HepG2 (cell line): ENCODE results near the gene ASF1B. TPM values are rescaled to one million over a fixed set of nuclear protein-coding genes. Genes with fewer than 3 reads are reported as not detected.

Experiments
- ATM ChIP-seq: fragments of 450-650 bp; IDR thresholded peaks from 2 replicates; pipeline ENCODE4 v1.7.1; 2017; ENCODE audit warnings: mild to moderate bottlenecking, borderline replicate concordance
- CREB1 ChIP-seq, 2 experiments: fragments of 450-650 bp in 1 of 2; IDR thresholded peaks; 2 replicates each; pipeline ENCODE4 v1.6.1; 2016 to 2017; ENCODE audit warnings: control low read depth in 1 of 2, mild to moderate bottlenecking in 1 of 2, missing compliant biosample characterization in 1 of 2, missing genetic modification characterization in 1 of 2
- HDAC1 ChIP-seq: sonication (generic); formaldehyde crosslinking; IDR thresholded peaks from 2 replicates; pipeline ENCODE4 v1.5.1; 2020; ENCODE audit warnings: mild to moderate bottlenecking, missing genetic modification reagents
- HOXA9 ChIP-seq: sonication (generic); formaldehyde crosslinking; IDR thresholded peaks from 2 replicates; pipeline ENCODE4 v1.8.1; 2022; ENCODE audit warnings: missing genetic modification reagents, mild to moderate bottlenecking, moderate library complexity, borderline replicate concordance
- MAFG ChIP-seq: sonication (generic); formaldehyde crosslinking; IDR thresholded peaks from 2 replicates; pipeline ENCODE4 v1.5.1; 2020; ENCODE audit warnings: mild to moderate bottlenecking, missing genetic modification reagents
- MAX ChIP-seq: IDR thresholded peaks from 2 replicates; pipeline ENCODE4 v1.6.1; 2012; ENCODE audit warnings: inconsistent platforms
- MTERF4 ChIP-seq: sonication (generic); formaldehyde crosslinking; IDR thresholded peaks from 2 replicates; pipeline ENCODE4 v1.8.0; 2023; ENCODE audit warnings: mild to moderate bottlenecking, missing genetic modification reagents
- PATZ1 ChIP-seq: sonication (generic); formaldehyde crosslinking; IDR thresholded peaks from 2 replicates; pipeline ENCODE4 v1.4.0; 2020; ENCODE audit warnings: missing genetic modification reagents
- RARA ChIP-seq: IDR thresholded peaks from 2 replicates; pipeline ENCODE4 v1.6.1; 2016; ENCODE audit warnings: missing genetic modification reagents, missing compliant biosample characterization
- THAP11 ChIP-seq: IDR thresholded peaks from 2 replicates; pipeline ENCODE4 v1.6.1; 2016; ENCODE audit warnings: missing biosample characterization, missing genetic modification reagents
- ZFAT ChIP-seq: sonication (generic); formaldehyde crosslinking; conservative IDR thresholded peaks from 2 replicates; pipeline ENCODE4 v1.8.1; 2023; ENCODE audit warnings: missing genetic modification reagents, inconsistent platforms
- ZFP91 ChIP-seq: sonication (generic); formaldehyde crosslinking; IDR thresholded peaks from 2 replicates; pipeline ENCODE4 v1.9.0; 2022; ENCODE audit warnings: missing genetic modification reagents, mild to moderate bottlenecking, borderline replicate concordance
- ZFX ChIP-seq: sonication (generic); formaldehyde crosslinking; IDR thresholded peaks from 2 replicates; pipeline ENCODE4 v1.4.0; 2020; ENCODE audit warnings: mild to moderate bottlenecking, low read depth, missing genetic modification reagents, moderate library complexity
- ZNF17 ChIP-seq: sonication (generic); formaldehyde crosslinking; IDR thresholded peaks from 2 replicates; pipeline ENCODE4 v1.5.0; 2020; ENCODE audit warnings: mild to moderate bottlenecking, missing genetic modification reagents
- ZNF224 ChIP-seq: sonication (generic); formaldehyde crosslinking; IDR thresholded peaks from 2 replicates; pipeline ENCODE4 v1.5.0; 2020; ENCODE audit warnings: mild to moderate bottlenecking, missing genetic modification reagents
- ZNF407 ChIP-seq: sonication (generic); formaldehyde crosslinking; IDR thresholded peaks from one replicate; pipeline ENCODE4 v1.5.1; 2020; ENCODE audit warnings: mild to moderate bottlenecking, missing genetic modification reagents; ENCODE audit errors: not compliant biosample characterization
- polyA plus RNA-seq, 8 experiments: library from polyadenylated mRNA; depleted of rRNA in 3 of 8; stranded (reverse) in 7 of 8; unstranded in 1 of 8; fragments of >200 nt; fragmentation: Illumina TruSeq in 4 of 8; extraction: Trizol in 4 of 8; gene quantifications; 2 replicates each; pipeline versions ENCODE4 v1.2.1 to v1.2.3, GENCODE V29; 2011 to 2016; ENCODE audit warnings: low read depth in 4 of 8, missing spikeins in 1 of 8, mixed read lengths in 1 of 8; ENCODE audit not compliant: insufficient read depth in 1 of 8
- total RNA-seq, 5 experiments: library from RNA; depleted of rRNA; stranded (reverse); fragments of >200 nt; fragmentation: Illumina TruSeq; extraction: Trizol; gene quantifications; 2 replicates each; pipeline ENCODE4 v1.2.3, GENCODE V29; 2016; ENCODE audit warnings: low read depth in 1 of 5

Gene ASF1B
- total and polyA plus RNA-seq, 2 of the 13 experiments (the other 11 are each of a cell fraction or from before 2014, with no cell fraction given) = 18.2 to 24.8 TPM

- TF ChIP-seq MTERF4 (CRISPR knock-in tag) (no peak), ZNF224 (CRISPR knock-in tag) (no peak), ZFAT (CRISPR knock-in tag) (no peak), HOXA9 (no peak), MAFG (CRISPR knock-in tag) (no peak), PATZ1 (CRISPR knock-in tag) (peak; percentile 79), MAX (0 out of 2 replicates have a peak, but pooled peaks have one; percentile 28), HDAC1 (CRISPR knock-in tag) (peak; percentile 27; the same call in 1 of the 2 replicates), ZNF407 (CRISPR knock-in tag) (no peak), RARA (peak; percentile 37; the same call in 1 of the 2 replicates), ATM (no peak), CREB1 (IDR thresholded peaks at IDR 0.05) (no peak), CREB1 (CRISPR knock-in tag; IDR thresholded peaks at IDR 0.05) (no peak), THAP11 (CRISPR knock-in tag) (no peak), ZFP91 (peak; percentile 21; the same call in 1 of the 2 replicates), ZNF17 (CRISPR knock-in tag) (no peak), ZFX (CRISPR knock-in tag) (peak; percentile 44)
These were observed 50.9 kb downstream of the ASF1B start, which contains the start of gene C19orf67 (continued) for GRCh38 chr19:14085309-14085995.
